WTC11 (cell line): ENCODE measurements around the gene DSTN.

ENCODE experiments used
- AR ChIP-seq: fragments of 250-450 bp; sonication (Bioruptor Pico); IDR thresholded peaks from 2 replicates; pipeline ENCODE4 v1.9.0; 2021; ENCODE audit warnings: mild to moderate bottlenecking
- CTCF ChIP-seq: fragments of 200-600 bp; IDR thresholded peaks from 2 replicates; pipeline ENCODE4 v1.8.0; 2022; ENCODE audit warnings: antibody characterized with exemption
- FOXP1 ChIP-seq: sonication (generic); formaldehyde crosslinking; IDR thresholded peaks from 2 replicates; pipeline ENCODE4 v1.8.0; 2022; ENCODE audit warnings: missing genetic modification reagents, mild to moderate bottlenecking, moderate library complexity, borderline replicate concordance
- SMAD4 ChIP-seq: sonication (generic); formaldehyde crosslinking; IDR thresholded peaks from 2 replicates; pipeline ENCODE4 v1.8.0; 2022; ENCODE audit warnings: mild to moderate bottlenecking, missing genetic modification reagents
- USF2 ChIP-seq: sonication (generic); formaldehyde crosslinking; IDR thresholded peaks from 2 replicates; pipeline ENCODE4 v1.8.1; 2023; ENCODE audit warnings: mild to moderate bottlenecking, missing genetic modification reagents, moderate library complexity
- ZNF263 ChIP-seq: sonication (generic); formaldehyde crosslinking; IDR thresholded peaks from 2 replicates; pipeline ENCODE4 v1.8.1; 2022; ENCODE audit warnings: low read depth, mild to moderate bottlenecking, moderate library complexity, missing genetic modification reagents

GRCh38 chr20:17612287-17612991 is 42.6 kb downstream of the DSTN start:
- no peak for TF ChIP-seq SMAD4 (CRISPR knock-in tag)
- TF ChIP-seq USF2 (CRISPR knock-in tag): no peak
- no peak for TF ChIP-seq CTCF
- TF ChIP-seq AR (CRISPR knock-in tag): no peak
- no peak for TF ChIP-seq FOXP1
- no peak for TF ChIP-seq ZNF263 (CRISPR knock-in tag)
